BLaER1 treated with 17β-estradiol and CSF1 and Interleukin-3, amounts not matched to agents 10 nM and 100 nM (cell line): ENCODE measurements around the gene TUSC2.

Experiments used
- H3K27ac ChIP-seq, 11 experiments: shearing (Covaris generic); formaldehyde crosslinking; 2 replicates each; pipeline ENCODE4 v1.8.1; 2022
- H3K27me3 ChIP-seq, 11 experiments: shearing (Covaris generic); formaldehyde crosslinking; 2 replicates each; pipeline ENCODE4 v1.8.1; 2022
- H3K36me3 ChIP-seq, 11 experiments: shearing (Covaris generic); formaldehyde crosslinking; 2 replicates each; pipeline ENCODE4 v1.8.1; 2022
- H3K4me1 ChIP-seq, 10 experiments: shearing (Covaris generic); formaldehyde crosslinking; 2 replicates each; pipeline ENCODE4 v1.8.1; 2022
- H3K4me2 ChIP-seq, 11 experiments: shearing (Covaris generic); formaldehyde crosslinking; 2 replicates each; pipeline ENCODE4 v1.8.1; 2022
- H3K4me3 ChIP-seq, 10 experiments: shearing (Covaris generic); formaldehyde crosslinking; 2 replicates each; pipeline ENCODE4 v1.8.1; 2022
- H3K9ac ChIP-seq, 11 experiments: shearing (Covaris generic); formaldehyde crosslinking; 2 replicates each; pipeline ENCODE4 v1.8.1; 2022
- H3K9me3 ChIP-seq, 11 experiments: shearing (Covaris generic); formaldehyde crosslinking; replicated peaks in 1 of 11; 2 replicates each; pipeline ENCODE4 v1.8.1; 2022
- H4K20me1 ChIP-seq, 11 experiments: shearing (Covaris generic); formaldehyde crosslinking; 2 replicates each; pipeline ENCODE4 v1.8.1; 2022
- Cebpa-rat ChIP-seq, 11 experiments: shearing (Covaris generic); IDR thresholded peaks; 2 replicates each; pipeline ENCODE4 v1.8.1; 2022

TUSC2 gene

GRCh38 chr3:50357481-50357880 lies 29.5 kb upstream of the TUSC2 start:
- Histone ChIP-seq H3K4me1 (peaks cover 42 to 73% (median 61%) of the 10 kb centered on the region in 10 experiments), H3K4me3 (peak overlapping the region; percentile 72 to 96 (median 82)), H3K27me3 (no peaks in the 10 kb centered on the region), H3K36me3 (peaks cover 42 to 60% (median 51%) of the 10 kb centered on the region in 11 experiments), H4K20me1 (peaks cover 59 to 67% (median 65%) of the 10 kb centered on the region in 11 experiments), H3K4me2 (peak overlapping the region; percentile 92 to 100 (median 99)), H3K27ac (peak overlapping the region in 9 of 11 experiments; percentile 6 to 96 (median 47); a peak in 14 of 22 replicates), H3K9me3 (no peaks in the 10 kb centered on the region), H3K9ac (peak overlapping the region; percentile 91 to 99 (median 93))
- no peak for TF ChIP-seq Cebpa-rat (IDR thresholded peaks at IDR 0.05)

GRCh38 chr3:50356553-50356952 lies 28.5 kb upstream of the TUSC2 start:
- peaks cover 42 to 69% (median 58%) of the 10 kb centered on the region in 11 experiments for H3K36me3 ChIP-seq
- no peaks in the 10 kb centered on the region for H3K9me3 ChIP-seq
- H3K27me3 ChIP-seq = no peaks in the 10 kb centered on the region
- peaks cover 60 to 76% (median 74%) of the 10 kb centered on the region in 11 experiments for H4K20me1 ChIP-seq
- peak overlapping the region; percentile 92 to 100 (median 99) for H3K4me2 ChIP-seq
- H3K4me1 ChIP-seq = peaks cover 40 to 74% (median 67%) of the 10 kb centered on the region in 10 experiments
- H3K27ac ChIP-seq = peak overlapping the region in 5 of 11 experiments; percentile 8 to 96 (median 91); a peak in 5 of 22 replicates
- no peak for TF ChIP-seq Cebpa-rat (IDR thresholded peaks at IDR 0.05)
- peak overlapping the region; percentile 91 to 99 (median 93); a peak in 20 of 22 replicates for H3K9ac ChIP-seq
- peak overlapping the region; percentile 72 to 96 (median 82) for H3K4me3 ChIP-seq

DNA sequence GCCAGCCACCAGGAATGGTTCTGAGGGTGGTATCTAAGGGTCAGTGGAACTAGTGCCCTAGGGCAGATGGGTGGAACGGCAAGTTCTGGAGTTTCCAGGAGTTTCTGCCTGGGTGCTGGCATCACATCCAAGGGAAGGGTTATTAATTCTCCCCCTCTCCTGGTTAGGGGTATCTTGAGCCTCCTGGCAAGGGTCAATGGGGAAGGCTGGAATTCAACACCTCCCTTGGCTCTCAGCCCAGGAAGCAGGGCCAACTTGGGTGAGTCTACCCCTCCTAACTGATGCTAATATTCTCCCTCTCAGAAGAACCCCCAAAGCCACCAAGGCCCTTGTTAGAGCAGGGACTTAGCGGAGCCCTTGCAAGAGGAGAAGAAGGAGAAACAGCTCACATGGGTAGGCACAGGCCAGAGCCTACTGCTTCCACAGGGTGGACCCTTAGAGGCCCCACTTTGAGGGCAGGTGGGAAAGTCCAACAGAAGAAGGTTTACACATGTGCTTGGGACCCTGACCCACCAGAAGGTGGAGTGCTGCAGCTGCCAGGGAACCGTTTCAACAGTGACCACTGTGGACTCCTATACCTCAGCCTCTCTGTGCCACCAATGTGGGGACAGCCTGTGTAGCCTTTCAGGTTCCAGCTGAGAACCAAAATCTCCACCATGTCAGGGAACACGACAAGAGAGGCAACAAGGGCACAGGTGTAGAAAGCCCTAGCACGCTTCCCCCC lies 28.0 kb upstream of the TUSC2 start:
- peak overlapping the region; percentile 91 to 99 (median 93); a peak in 19 of 22 replicates for H3K9ac ChIP-seq
- no peaks in the 10 kb centered on the region for H3K9me3 ChIP-seq
- peaks cover 46 to 78% (median 72%) of the 10 kb centered on the region in 10 experiments for H3K4me1 ChIP-seq
- H3K4me3 ChIP-seq = peak overlapping the region; percentile 72 to 96 (median 82); a peak in 19 of 20 replicates
- peaks cover 42 to 72% (median 60%) of the 10 kb centered on the region in 11 experiments for H3K36me3 ChIP-seq
- peaks cover 64 to 82% (median 80%) of the 10 kb centered on the region in 11 experiments for H4K20me1 ChIP-seq
- TF ChIP-seq Cebpa-rat (IDR thresholded peaks at IDR 0.05) = no peak
- H3K4me2 ChIP-seq = peak overlapping the region; percentile 92 to 100 (median 99)
- H3K27ac ChIP-seq = peak overlapping the region in 5 of 11 experiments; percentile 8 to 96 (median 18); a peak in 5 of 22 replicates
- H3K27me3 ChIP-seq = no peaks in the 10 kb centered on the region

GRCh38 chr3:50354850-50355249 lies 26.8 kb upstream of the TUSC2 start:
- no peaks in the 10 kb centered on the region for H3K27me3 ChIP-seq
- H3K4me1 ChIP-seq = peaks cover 53 to 85% (median 77%) of the 10 kb centered on the region in 10 experiments
- no peaks in the 10 kb centered on the region for H3K9me3 ChIP-seq
- peak overlapping the region in 6 of 11 experiments; percentile 97 to 100 (median 100); a peak in 9 of 22 replicates for H3K4me2 ChIP-seq
- H3K36me3 ChIP-seq = peaks cover 42 to 72% (median 60%) of the 10 kb centered on the region in 11 experiments
- TF ChIP-seq Cebpa-rat (IDR thresholded peaks at IDR 0.05) = no peak
- H3K4me3 ChIP-seq = no peak overlapping the region
- H3K9ac ChIP-seq = peak overlapping the region in 6 of 11 experiments; percentile 14 to 99 (median 94); a peak in 2 of 22 replicates
- peak overlapping the region in 2 of 11 experiments; percentile 22 to 31; a peak in 4 of 22 replicates for H3K27ac ChIP-seq
- H4K20me1 ChIP-seq = peaks cover 64 to 82% (median 80%) of the 10 kb centered on the region in 11 experiments

- H3K36me3 ChIP-seq = peaks cover 42 to 73% (median 60%) of the 10 kb centered on the region in 11 experiments
- peak overlapping the region in 8 of 11 experiments; percentile 3 to 91 (median 50); a peak in 9 of 22 replicates for H3K9ac ChIP-seq
- H3K9me3 ChIP-seq = no peaks in the 10 kb centered on the region
- H3K4me3 ChIP-seq = no peak overlapping the region
- peaks cover 64 to 87% (median 80%) of the 10 kb centered on the region in 11 experiments for H4K20me1 ChIP-seq
- no peaks in the 10 kb centered on the region for H3K27me3 ChIP-seq
- peaks cover 59 to 91% (median 80%) of the 10 kb centered on the region in 10 experiments for H3K4me1 ChIP-seq
- TF ChIP-seq Cebpa-rat (IDR thresholded peaks at IDR 0.05) = no peak
- peak overlapping the region in 3 of 11 experiments; percentile 54 to 99 (median 99); a peak in 7 of 22 replicates for H3K4me2 ChIP-seq
- H3K27ac ChIP-seq = peak overlapping the region in 2 of 11 experiments; percentile 66 to 87; a peak in 2 of 22 replicates
Measured at GRCh38 chr3:50354186-50354764, 26.3 kb upstream of the TUSC2 start.

DNA sequence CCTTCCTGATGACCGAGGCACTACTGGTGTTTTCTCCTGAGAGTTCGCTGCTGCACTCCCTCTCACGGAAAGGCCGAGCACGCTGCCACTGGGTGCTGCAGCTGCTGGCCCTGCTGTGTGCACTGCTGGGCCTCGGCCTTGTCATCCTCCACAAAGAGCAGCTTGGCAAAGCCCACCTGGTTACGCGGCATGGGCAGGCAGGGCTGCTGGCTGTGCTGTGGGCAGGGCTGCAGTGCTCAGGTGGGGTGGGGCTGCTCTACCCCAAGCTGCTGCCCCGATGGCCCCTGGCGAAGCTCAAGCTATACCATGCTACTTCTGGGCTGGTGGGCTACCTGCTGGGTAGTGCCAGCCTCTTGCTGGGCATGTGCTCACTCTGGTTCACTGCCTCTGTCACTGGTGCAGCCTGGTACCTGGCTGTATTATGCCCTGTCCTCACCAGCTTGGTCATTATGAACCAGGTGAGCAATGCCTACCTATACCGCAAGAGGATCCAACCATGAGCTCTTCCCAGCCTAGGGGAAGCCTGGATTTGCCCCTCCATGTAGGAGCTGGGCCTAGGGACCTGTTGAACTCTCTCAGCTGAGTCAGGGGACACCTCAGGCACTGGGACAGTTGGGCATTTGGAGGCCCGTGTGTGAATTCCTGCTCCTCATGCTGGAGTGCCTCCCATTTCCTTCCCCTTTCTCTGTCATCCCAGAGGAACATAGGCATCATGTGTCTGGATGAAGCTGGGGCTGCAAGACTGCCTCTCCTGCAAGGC lies 25.4 kb upstream of the TUSC2 start:
- TF ChIP-seq Cebpa-rat (IDR thresholded peaks at IDR 0.05) = no peak
- Histone ChIP-seq H3K27me3 (no peaks in the 10 kb centered on the region), H3K4me1 (peaks cover 59 to 95% (median 82%) of the 10 kb centered on the region in 10 experiments), H3K9me3 (no peaks in the 10 kb centered on the region), H3K9ac (peak overlapping the region in 10 of 11 experiments; percentile 18 to 55 (median 46); a peak in 14 of 22 replicates), H3K4me2 (peak overlapping the region in 5 of 11 experiments; percentile 15 to 99 (median 97); a peak in 9 of 22 replicates), H3K4me3 (no peak overlapping the region; a peak in 1 of 20 replicates), H4K20me1 (peaks cover 62 to 87% (median 74%) of the 10 kb centered on the region in 11 experiments), H3K36me3 (peaks cover 42 to 81% (median 68%) of the 10 kb centered on the region in 11 experiments), H3K27ac (peak overlapping the region in 9 of 11 experiments; percentile 11 to 87 (median 39); a peak in 15 of 22 replicates)

- H3K4me2 ChIP-seq = peak overlapping the region in 5 of 11 experiments; percentile 97 to 99 (median 99); a peak in 9 of 22 replicates
- peaks cover 55 to 81% (median 67%) of the 10 kb centered on the region in 11 experiments for H4K20me1 ChIP-seq
- no peaks in the 10 kb centered on the region for H3K9me3 ChIP-seq
- H3K27me3 ChIP-seq = no peaks in the 10 kb centered on the region
- H3K27ac ChIP-seq = peak overlapping the region in 8 of 11 experiments; percentile 30 to 87 (median 45); a peak in 12 of 22 replicates
- H3K4me1 ChIP-seq = peaks cover 53 to 95% (median 78%) of the 10 kb centered on the region in 10 experiments
- peaks cover 42 to 81% (median 72%) of the 10 kb centered on the region in 11 experiments for H3K36me3 ChIP-seq
- H3K4me3 ChIP-seq = no peak overlapping the region; a peak in 1 of 20 replicates
- H3K9ac ChIP-seq = peak overlapping the region in 9 of 11 experiments; percentile 18 to 53 (median 45); a peak in 9 of 22 replicates
- no peak for TF ChIP-seq Cebpa-rat (IDR thresholded peaks at IDR 0.05)
Measured at GRCh38 chr3:50352781-50353180, 24.8 kb upstream of the TUSC2 start.

DNA sequence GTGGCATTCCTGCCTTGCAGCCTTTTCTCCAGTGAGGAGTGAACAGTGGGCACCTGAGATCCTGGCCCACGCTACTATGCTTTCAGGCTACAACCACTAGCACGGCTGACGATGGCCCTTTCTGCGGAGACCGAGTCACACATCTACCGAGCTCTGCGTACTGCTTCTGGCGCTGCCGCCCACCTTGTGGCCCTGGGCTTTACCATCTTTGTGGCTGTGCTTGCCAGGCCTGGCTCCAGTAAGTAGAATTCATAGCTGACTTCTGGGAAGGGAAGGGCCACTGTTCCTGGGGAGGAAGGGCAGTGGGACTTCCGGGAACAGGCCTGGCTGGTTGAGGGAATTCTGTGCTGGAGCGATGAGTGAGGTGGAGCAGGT lies 23.3 kb upstream of the TUSC2 start:
- H3K4me1 ChIP-seq = peaks cover 38 to 94% (median 74%) of the 10 kb centered on the region in 10 experiments
- no peaks in the 10 kb centered on the region for H3K9me3 ChIP-seq
- peaks cover 40 to 66% (median 53%) of the 10 kb centered on the region in 11 experiments for H4K20me1 ChIP-seq
- peak overlapping the region in 10 of 11 experiments; percentile 81 to 93 (median 90); a peak in 17 of 22 replicates for H3K27ac ChIP-seq
- peaks cover 34 to 71% (median 63%) of the 10 kb centered on the region in 11 experiments for H3K36me3 ChIP-seq
- H3K9ac ChIP-seq = peak overlapping the region; percentile 82 to 91 (median 86); a peak in 21 of 22 replicates
- no peak for TF ChIP-seq Cebpa-rat (IDR thresholded peaks at IDR 0.05)
- peak overlapping the region; percentile 95 to 99 (median 98) for H3K4me2 ChIP-seq
- H3K4me3 ChIP-seq = peak overlapping the region; percentile 60 to 82 (median 72)
- peaks cover 0 to 2% (median 0%) of the 10 kb centered on the region in 11 experiments; a peak in 4 of 22 replicates for H3K27me3 ChIP-seq
